GM21526 (cell line): Measurements from ENCODE around the gene NR3C1.

ENCODE experiments used
- ATAC-seq: cut with Tn5 transposase; IDR thresholded peaks from one replicate; pipeline ENCODE4 v1.9.1; 2021; ENCODE audit warnings: moderate library complexity; ENCODE audit not compliant: unreplicated experiment, low FRiP score

Gene NR3C1

GRCh38 chr5:143399616-143400540 is 3.6 kb downstream of the NR3C1 start:
- ATAC-seq = no peak

- ATAC-seq = no peak
Observed at GRCh38 chr5:143398451-143399237, 4.8 kb downstream of the NR3C1 start.

GRCh38 chr5:143398053-143398355 is 5.5 kb downstream of the NR3C1 start:
- ATAC-seq = no peak

GRCh38 chr5:143397302-143398052 is 6.0 kb downstream of the NR3C1 start:
- no peak for ATAC-seq

GRCh38 chr5:143396353-143396940 is 7.0 kb downstream of the NR3C1 start:
- ATAC-seq = no peak

- peak; percentile 39 for ATAC-seq
Observed at GRCh38 chr5:143395638-143396352, 7.7 kb downstream of the NR3C1 start.

- ATAC-seq = no peak
Observed at GRCh38 chr5:143393524-143393923, 10.0 kb downstream of the NR3C1 start.

GRCh38 chr5:143390941-143391340 is 12.5 kb downstream of the NR3C1 start:
- no peak for ATAC-seq

- ATAC-seq = no peak
Observed at GRCh38 chr5:143390258-143390657, 13.2 kb downstream of the NR3C1 start.

GRCh38 chr5:143386725-143387124 is 16.8 kb downstream of the NR3C1 start:
- ATAC-seq = no peak

GRCh38 chr5:143384865-143385657 is 18.4 kb downstream of the NR3C1 start:
- no peak for ATAC-seq

GRCh38 chr5:143383988-143384387 is 19.5 kb downstream of the NR3C1 start:
- no peak for ATAC-seq

- ATAC-seq = no peak
Observed at GRCh38 chr5:143379606-143380005, 23.9 kb downstream of the NR3C1 start.

GRCh38 chr5:143376911-143377813 is 26.3 kb downstream of the NR3C1 start:
- no peak for ATAC-seq

- ATAC-seq = no peak
Observed at GRCh38 chr5:143376195-143376779, 27.2 kb downstream of the NR3C1 start.

GRCh38 chr5:143374496-143375217 is 28.8 kb downstream of the NR3C1 start:
- no peak for ATAC-seq

GRCh38 chr5:143373076-143373475 is 30.4 kb downstream of the NR3C1 start:
- ATAC-seq = no peak
